CD4-positive, CD25-positive, alpha-beta regulatory T cell (primary cell): Measurements from ENCODE around the gene RNF135. TPM values are rescaled to one million over a fixed set of nuclear protein-coding genes. Genes with fewer than 3 reads are reported as not detected.
"Not testable (repeated sequence)": the region's sequence is repeated elsewhere in the genome, so short reads cannot be mapped to it uniquely, and the experiment has no call there.

Source experiments
- ATAC-seq, 2 donors: fragments of 150-1000 bp; cut with Tn5 transposase; one replicate each; pipeline ENCODE4 v1.10.0; 2021; ENCODE audit warnings: low read depth in 2 of 2, moderate number of reproducible peaks in 2 of 2, moderate library complexity in 1 of 2
- DNase-seq, 3 donors: peaks; one replicate each; pipeline versions ENCODE4 v3.0.0 to v3.0.0-alpha.2; 2012 to 2022; ENCODE audit warnings: mixed read lengths in 1 of 3
- H3K27ac ChIP-seq: one replicate; pipeline ENCODE4 v1.7.0; 2013; ENCODE audit warnings: mild to moderate bottlenecking, low read length; ENCODE audit not compliant: insufficient read depth, poor library complexity, severe bottlenecking
- H3K27me3 ChIP-seq: one replicate; pipeline ENCODE4 v1.7.0; 2013; ENCODE audit warnings: low read length; ENCODE audit not compliant: control insufficient read depth, insufficient read depth
- H3K36me3 ChIP-seq: one replicate; pipeline ENCODE4 v1.7.0; 2013; ENCODE audit warnings: mild to moderate bottlenecking, low read length, moderate library complexity; ENCODE audit not compliant: control insufficient read depth, insufficient read depth
- H3K4me1 ChIP-seq: 2 replicates; pipeline ENCODE4 v1.7.0; 2013; ENCODE audit warnings: mild to moderate bottlenecking, low read length; ENCODE audit not compliant: insufficient read depth, control insufficient read depth, poor library complexity, severe bottlenecking
- H3K4me3 ChIP-seq: one replicate; pipeline ENCODE4 v1.7.0; 2013; ENCODE audit warnings: low read depth, mild to moderate bottlenecking, low read length, moderate library complexity
- H3K9me3 ChIP-seq, 2 experiments: 1 replicate in 1 of 2; 2 replicates in 1 of 2; pipeline ENCODE4 v1.7.0; 2013; ENCODE audit warnings: low read length in 2 of 2, mild to moderate bottlenecking in 1 of 2, moderate library complexity in 1 of 2; ENCODE audit not compliant: control insufficient read depth in 2 of 2
- H3K27ac Mint-ChIP-seq, 3 donors: one replicate each; pipeline ENCODE4 v1.8.0; 2020 to 2022; ENCODE audit warnings: mild to moderate bottlenecking in 3 of 3, mixed read lengths in 3 of 3, moderate library complexity in 2 of 3
- H3K27me3 Mint-ChIP-seq: one replicate; pipeline ENCODE4 v1.8.0; 2022; ENCODE audit warnings: mild to moderate bottlenecking, mixed read lengths
- H3K36me3 Mint-ChIP-seq: one replicate; pipeline ENCODE4 v1.8.0; 2020; ENCODE audit warnings: mixed read lengths
- H3K4me1 Mint-ChIP-seq, 4 donors: one replicate each; pipeline ENCODE4 v1.8.0; 2020 to 2022; ENCODE audit warnings: mixed read lengths in 4 of 4, mild to moderate bottlenecking in 1 of 4
- H3K4me3 Mint-ChIP-seq, 4 donors: one replicate each; pipeline ENCODE4 v1.8.0; 2020 to 2022; ENCODE audit warnings: mild to moderate bottlenecking in 4 of 4, mixed read lengths in 4 of 4, moderate library complexity in 3 of 4
- H3K9me3 Mint-ChIP-seq, 7 donors: one replicate each; pipeline ENCODE4 v1.8.0; 2020 to 2022; ENCODE audit warnings: mixed read lengths in 7 of 7, mild to moderate bottlenecking in 3 of 7, moderate library complexity in 2 of 7
- polyA plus RNA-seq, 4 donors: library from polyadenylated mRNA; unstranded; fragments of 300-500 nt; fragmentation: Illumina TruSeq; gene quantifications; one replicate each; pipeline ENCODE4 v1.2.3, GENCODE V29; 2021
- total RNA-seq: library from RNA; stranded (reverse); gene quantifications from one replicate; pipeline ENCODE4 v1.2.3, GENCODE V29; 2022

Gene RNF135
- total and polyA plus RNA-seq, 5 donors from 2014 or later, result 3.8 to 17.8 (median 10.8) TPM

DNA sequence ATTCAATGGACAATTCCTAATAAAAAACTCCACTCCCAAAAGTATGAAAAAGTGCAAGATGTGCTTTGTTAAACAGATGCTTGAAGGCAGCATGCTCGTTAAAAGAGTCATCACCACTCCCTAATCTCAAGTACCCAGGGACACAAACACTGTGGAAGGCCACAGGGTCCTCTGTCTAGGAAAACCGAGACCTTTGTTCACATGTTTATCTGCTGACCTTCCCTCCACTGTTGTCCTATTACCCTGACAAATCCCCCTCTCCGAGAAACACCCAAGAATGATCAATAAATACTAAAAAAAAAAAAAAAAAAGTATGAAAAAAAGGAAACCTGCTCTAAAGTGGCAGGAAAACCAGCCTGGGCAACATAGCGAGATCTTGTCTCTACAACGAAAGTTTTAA is 64.8 kb downstream of the RNF135 start:
- H3K27ac ChIP-seq, H3K9me3 Mint-ChIP-seq, H3K4me1 ChIP-seq, ATAC-seq, H3K4me3 Mint-ChIP-seq, H3K27me3 Mint-ChIP-seq, H3K9me3 ChIP-seq, DNase-seq, H3K4me3 ChIP-seq, H3K27me3 ChIP-seq, H3K27ac Mint-ChIP-seq, H3K4me1 Mint-ChIP-seq, H3K36me3 ChIP-seq: not testable (repeated sequence)
- peaks cover 14% of the 10 kb centered on the region for H3K36me3 Mint-ChIP-seq

GRCh38 chr17:31040837-31041236 is 70.0 kb downstream of the RNF135 start:
- H3K9me3 ChIP-seq, H3K27me3 ChIP-seq, H3K27me3 Mint-ChIP-seq, ATAC-seq, H3K4me1 ChIP-seq, H3K4me3 ChIP-seq, H3K4me3 Mint-ChIP-seq, H3K36me3 ChIP-seq, H3K9me3 Mint-ChIP-seq, DNase-seq, H3K27ac Mint-ChIP-seq, H3K27ac ChIP-seq, H3K36me3 Mint-ChIP-seq, H3K4me1 Mint-ChIP-seq: not testable (repeated sequence)

DNA sequence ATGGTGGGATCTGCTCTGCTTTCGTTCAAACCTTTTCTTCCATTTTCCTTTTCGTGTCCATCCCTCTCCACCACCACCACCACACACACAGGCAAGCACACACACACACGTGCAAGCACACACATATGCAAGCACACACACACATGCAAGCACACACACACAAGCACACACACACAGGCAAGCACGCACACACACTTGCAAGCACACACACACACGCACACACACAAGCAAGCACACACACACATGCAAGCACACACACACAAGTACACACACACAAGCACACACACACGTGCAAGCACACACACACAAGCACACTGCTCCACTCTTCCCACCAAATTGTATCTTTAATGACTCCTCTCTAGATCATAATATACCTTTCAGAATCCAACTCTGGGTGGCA is 71.5 kb downstream of the RNF135 start:
- H3K27me3 ChIP-seq, H3K27me3 Mint-ChIP-seq, H3K4me3 Mint-ChIP-seq, H3K4me3 ChIP-seq, H3K27ac Mint-ChIP-seq, H3K36me3 Mint-ChIP-seq, H3K9me3 ChIP-seq, H3K9me3 Mint-ChIP-seq, DNase-seq, H3K4me1 Mint-ChIP-seq, ATAC-seq, H3K36me3 ChIP-seq, H3K27ac ChIP-seq, H3K4me1 ChIP-seq: not testable (repeated sequence)

DNA sequence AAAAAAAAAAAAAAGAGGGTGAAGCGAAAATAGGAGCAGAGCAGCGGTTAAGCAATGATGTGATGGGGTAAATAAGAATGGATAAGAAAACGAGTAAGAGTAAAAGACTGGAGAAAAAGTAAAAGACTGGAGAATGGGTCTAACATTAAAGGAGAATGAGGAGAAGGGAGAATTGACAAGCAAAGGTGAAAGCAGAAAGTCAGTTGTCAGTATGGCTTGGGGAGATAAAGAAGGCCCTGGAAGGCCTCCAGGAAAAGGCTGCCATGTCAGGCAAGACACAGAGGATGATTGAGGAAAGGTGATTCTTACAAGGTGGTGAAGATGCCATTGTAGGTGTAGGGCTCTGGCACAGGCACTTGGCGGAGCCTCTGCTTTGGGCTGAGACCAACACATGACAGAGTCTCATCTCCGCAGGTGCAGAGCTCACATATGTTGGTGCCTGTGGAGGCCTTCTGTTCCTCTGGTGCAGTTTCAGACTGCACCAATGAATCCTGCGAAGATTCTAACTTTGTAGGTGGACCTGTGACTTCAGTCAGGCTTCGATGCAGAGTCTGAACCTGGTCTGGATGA is 76.1 kb downstream of the RNF135 start:
- peaks cover 14% of the 10 kb centered on the region for H3K36me3 Mint-ChIP-seq
- not testable (repeated sequence) for H3K27me3 Mint-ChIP-seq, H3K27me3 ChIP-seq, H3K9me3 ChIP-seq, ATAC-seq, H3K4me3 Mint-ChIP-seq, H3K4me3 ChIP-seq, DNase-seq, H3K36me3 ChIP-seq, H3K9me3 Mint-ChIP-seq, H3K27ac ChIP-seq, H3K4me1 Mint-ChIP-seq, H3K27ac Mint-ChIP-seq, H3K4me1 ChIP-seq

- Histone ChIP-seq H3K4me3 (no peak overlapping the region), H3K27ac (no peak overlapping the region), H3K4me1 (no peaks in the 10 kb centered on the region), H3K9me3 (no peaks in the 10 kb centered on the region), H3K27me3 (no peaks in the 10 kb centered on the region), H3K36me3 (no peaks in the 10 kb centered on the region)
- DNase-seq (no peak), ATAC-seq (no peak)
- Mint-ChIP-seq H3K27me3 (peaks cover 4% of the 10 kb centered on the region), H3K4me3 (no peak overlapping the region), H3K27ac (no peak overlapping the region), H3K36me3 (peaks cover 16% of the 10 kb centered on the region), H3K4me1 (peaks cover 5 to 9% (median 6%) of the 10 kb centered on the region in 4 donors), H3K9me3 (no peaks in the 10 kb centered on the region)
Observed at GRCh38 chr17:31048142-31048541, 77.3 kb downstream of the RNF135 start.

DNA sequence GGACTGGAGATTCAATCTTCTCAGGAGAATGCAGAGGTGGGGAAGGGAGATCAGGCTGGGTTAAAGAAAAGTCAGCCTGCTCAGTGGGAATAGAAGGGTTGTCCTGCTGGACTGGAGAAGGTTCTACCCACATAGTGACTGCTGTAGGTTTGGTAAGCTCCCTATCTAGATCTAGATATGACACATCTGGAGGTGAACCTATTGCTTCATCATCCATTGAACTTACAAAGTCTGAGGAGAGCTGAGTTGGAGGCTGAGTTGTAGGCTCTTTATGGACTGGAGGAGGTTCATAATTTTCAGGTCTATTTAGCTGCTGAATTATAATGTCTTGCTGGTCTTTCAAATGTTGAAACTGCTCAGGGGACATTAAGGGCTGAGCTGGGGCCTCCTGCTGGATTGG is 77.9 kb downstream of the RNF135 start:
- no peak overlapping the region for H3K4me3 Mint-ChIP-seq
- no peaks in the 10 kb centered on the region for H3K9me3 Mint-ChIP-seq
- no peaks in the 10 kb centered on the region for H3K36me3 ChIP-seq
- no peaks in the 10 kb centered on the region for H3K4me1 ChIP-seq
- H3K4me3 ChIP-seq, result no peak overlapping the region
- H3K4me1 Mint-ChIP-seq, result peaks cover 5 to 9% (median 6%) of the 10 kb centered on the region in 4 donors
- H3K27me3 ChIP-seq, result no peaks in the 10 kb centered on the region
- H3K27me3 Mint-ChIP-seq, result peaks cover 4% of the 10 kb centered on the region
- no peak overlapping the region for H3K27ac Mint-ChIP-seq
- peaks cover 16% of the 10 kb centered on the region for H3K36me3 Mint-ChIP-seq
- DNase-seq (no peak), ATAC-seq (no peak)
- no peaks in the 10 kb centered on the region for H3K9me3 ChIP-seq
- H3K27ac ChIP-seq, result no peak overlapping the region

Other genes with a start within 250 kb of the RNF135 start
- gene CRLF3, start 146.3 kb upstream of the RNF135 start, total RNA-seq, result 76.2 TPM
- gene CRLF3, start 146.3 kb upstream of the RNF135 start, polyA plus RNA-seq, result 100 to 1,000 TPM; 101 to 169 (median 131) TPM
- 5.7 TPM for gene ATAD5, start 139.1 kb upstream of the RNF135 start, total RNA-seq
- 1 to 10 TPM in 3 of 4 donors, under 1 TPM in 1; 0.72 to 1.5 (median 1.2) TPM for gene ATAD5, start 139.1 kb upstream of the RNF135 start, polyA plus RNA-seq
- 10.0 TPM for gene TEFM, start 64.8 kb upstream of the RNF135 start, total RNA-seq
- gene TEFM, start 64.8 kb upstream of the RNF135 start, polyA plus RNA-seq, result 10 to 100 TPM; 19.3 to 21.7 (median 19.5) TPM
- gene ADAP2, start 49.1 kb upstream of the RNF135 start, total RNA-seq, result 2.6 TPM
- not detected for gene ADAP2, start 49.1 kb upstream of the RNF135 start, polyA plus RNA-seq
- 45.2 TPM for gene NF1, start 123.9 kb downstream of the RNF135 start, total RNA-seq
- 10 to 100 TPM; 19.7 to 47.3 (median 35.7) TPM for gene NF1, start 123.9 kb downstream of the RNF135 start, polyA plus RNA-seq